OCI-LY1 (cell line): ENCODE data around the gene CFAP20DC.
A peak's percentile ranks its signal among the peaks of the same experiment; 100 is the strongest.
"Not testable (repeated sequence)": the region's sequence is repeated elsewhere in the genome, so short reads cannot be mapped to it uniquely, and the experiment has no call there.

Experiments
- H2AFZ ChIP-seq: fragments of 200-600 bp; sonication (generic), shearing (Covaris generic); 2 replicates; pipeline ENCODE4 v1.6.0; 2014; ENCODE audit warnings: antibody characterized with exemption, mild to moderate bottlenecking, low read length
- H3F3A ChIP-seq: fragments of 200-600 bp; sonication (generic), shearing (Covaris generic); 2 replicates; pipeline ENCODE4 v1.6.0; 2014; ENCODE audit warnings: mild to moderate bottlenecking, antibody characterized with exemption, low read length, moderate library complexity; ENCODE audit not compliant: insufficient read depth
- H3K27ac ChIP-seq: fragments of 200-600 bp; sonication (generic); 2 replicates; pipeline ENCODE4 v1.5.1; 2014; ENCODE audit warnings: low read length, mixed run types, mild to moderate bottlenecking, low read depth; ENCODE audit not compliant: poor library complexity, severe bottlenecking
- H3K27me3 ChIP-seq: fragments of 200-600 bp; sonication (generic); 2 replicates; pipeline ENCODE4 v1.6.0; 2014; ENCODE audit warnings: antibody characterized with exemption, mild to moderate bottlenecking, low read length, moderate library complexity; ENCODE audit not compliant: insufficient read depth
- H3K36me3 ChIP-seq: fragments of 200-600 bp; sonication (generic); 2 replicates; pipeline ENCODE4 v1.6.1; 2014; ENCODE audit warnings: mild to moderate bottlenecking, antibody characterized with exemption, low read length, moderate library complexity, mixed read lengths; ENCODE audit not compliant: insufficient read depth
- H3K4me1 ChIP-seq: fragments of 200-600 bp; sonication (generic); 2 replicates; pipeline ENCODE4 v1.5.1; 2014; ENCODE audit warnings: mild to moderate bottlenecking, low read length, moderate library complexity; ENCODE audit not compliant: insufficient read depth, severe bottlenecking
- H3K4me2 ChIP-seq: fragments of 200-600 bp; sonication (generic), shearing (Covaris generic); 2 replicates; pipeline ENCODE4 v1.6.1; 2014; ENCODE audit warnings: low read length
- H3K4me3 ChIP-seq: fragments of 200-600 bp; sonication (generic); 2 replicates; pipeline ENCODE4 v1.5.1; 2014; ENCODE audit warnings: low read length, low read depth, mild to moderate bottlenecking, mixed read lengths; ENCODE audit not compliant: poor library complexity, severe bottlenecking
- H3K79me2 ChIP-seq: fragments of 200-600 bp; shearing (Covaris generic); 2 replicates; pipeline ENCODE4 v1.6.1; 2016; ENCODE audit warnings: mixed run types, low read length, mixed read lengths; ENCODE audit not compliant: insufficient read depth
- H3K9ac ChIP-seq: fragments of 200-600 bp; sonication (generic), shearing (Covaris generic); 2 replicates; pipeline ENCODE4 v1.6.1; 2014; ENCODE audit warnings: mild to moderate bottlenecking, low read length, mixed read lengths
- H3K9me2 ChIP-seq: fragments of 200-600 bp; sonication (generic), shearing (Covaris generic); 2 replicates; pipeline ENCODE4 v1.6.1; 2014; ENCODE audit warnings: low read depth, mild to moderate bottlenecking, low read length, mixed read lengths
- H3K9me3 ChIP-seq: fragments of 200-600 bp; shearing (Covaris generic); 2 replicates; pipeline ENCODE4 v1.6.1; 2014; ENCODE audit warnings: low read length, mixed read lengths
- H4K20me1 ChIP-seq: fragments of 200-600 bp; sonication (generic), shearing (Covaris generic); 2 replicates; pipeline ENCODE4 v1.6.0; 2016; ENCODE audit warnings: mild to moderate bottlenecking, low read length; ENCODE audit not compliant: insufficient read depth
- CTCF ChIP-seq: fragments of 200-600 bp; sonication (generic), shearing (Covaris generic); IDR thresholded peaks from 2 replicates; pipeline ENCODE4 v1.5.1; 2017; ENCODE audit warnings: mild to moderate bottlenecking, antibody characterized with exemption, low read length, moderate library complexity, mixed read lengths
- EZH2 ChIP-seq: fragments of 200-600 bp; sonication (generic), shearing (Covaris generic); IDR thresholded peaks from 2 replicates; pipeline ENCODE4 v1.8.0; 2017; ENCODE audit warnings: borderline replicate concordance, mixed run types, mild to moderate bottlenecking, antibody characterized with exemption, low read length, moderate library complexity, mixed read lengths

CFAP20DC gene

GRCh38 chr3:59056706-59057105 lies 6.9 kb upstream of the CFAP20DC start:
- H2AFZ ChIP-seq, result no peak overlapping the region

GRCh38 chr3:59052803-59053411 lies 3.1 kb upstream of the CFAP20DC start:
- H3K4me2 ChIP-seq, result no peak overlapping the region
- H3K27me3 ChIP-seq, result no peaks in the 10 kb centered on the region
- H3K79me2 ChIP-seq, result no peaks in the 10 kb centered on the region
- H4K20me1 ChIP-seq, result no peaks in the 10 kb centered on the region
- H3K9ac ChIP-seq, result no peak overlapping the region
- no peaks in the 10 kb centered on the region for H3F3A ChIP-seq
- no peaks in the 10 kb centered on the region for H3K36me3 ChIP-seq
- H3K9me3 ChIP-seq, result no peaks in the 10 kb centered on the region
- TF ChIP-seq EZH2 (no peak), CTCF (peak; percentile 64)
- no peak overlapping the region for H3K27ac ChIP-seq
- no peak overlapping the region for H3K4me3 ChIP-seq
- no peaks in the 10 kb centered on the region for H3K9me2 ChIP-seq
- H2AFZ ChIP-seq, result no peak overlapping the region
- peaks cover 12% of the 10 kb centered on the region for H3K4me1 ChIP-seq

More at GRCh38 chr3:59056706-59057105, 6.9 kb upstream of the CFAP20DC start:
- Histone ChIP-seq H3K27ac (no peak overlapping the region), H3F3A (no peaks in the 10 kb centered on the region), H3K4me1 (no peaks in the 10 kb centered on the region), H3K9me3 (no peaks in the 10 kb centered on the region), H3K9me2 (no peaks in the 10 kb centered on the region), H3K79me2 (no peaks in the 10 kb centered on the region), H3K36me3 (no peaks in the 10 kb centered on the region), H3K4me3 (no peak overlapping the region), H4K20me1 (no peaks in the 10 kb centered on the region), H3K4me2 (no peak overlapping the region), H3K27me3 (no peaks in the 10 kb centered on the region), H3K9ac (no peak overlapping the region)
- TF ChIP-seq EZH2 (no peak), CTCF (no peak)

- not testable (repeated sequence) for H4K20me1 ChIP-seq, H3K4me2 ChIP-seq, H3K27me3 ChIP-seq, H3K9me2 ChIP-seq, H3K9me3 ChIP-seq, H3K79me2 ChIP-seq, H3K9ac ChIP-seq, H3K27ac ChIP-seq, H3K36me3 ChIP-seq, H3K4me3 ChIP-seq, H3F3A ChIP-seq, H2AFZ ChIP-seq
- H3K4me1 ChIP-seq, result peaks cover 12% of the 10 kb centered on the region
Observed at GRCh38 chr3:59050811-59051414, 1.1 kb upstream of the CFAP20DC start.

- no peak overlapping the region for H3K4me2 ChIP-seq
- H3K4me3 ChIP-seq, result no peak overlapping the region
- no peak overlapping the region for H2AFZ ChIP-seq
- H3K27ac ChIP-seq, result no peak overlapping the region
- H3K9ac ChIP-seq, result no peak overlapping the region
- no peaks in the 10 kb centered on the region for H3K79me2 ChIP-seq
- H3K9me2 ChIP-seq, result no peaks in the 10 kb centered on the region; the same call in 1 of the 2 replicates
- TF ChIP-seq CTCF, result no peak
- TF ChIP-seq EZH2, result no peak
- H3K36me3 ChIP-seq, result no peaks in the 10 kb centered on the region
- H3K4me1 ChIP-seq, result peaks cover 12% of the 10 kb centered on the region
- H4K20me1 ChIP-seq, result no peaks in the 10 kb centered on the region
- H3F3A ChIP-seq, result no peaks in the 10 kb centered on the region
- H3K9me3 ChIP-seq, result no peaks in the 10 kb centered on the region
- no peaks in the 10 kb centered on the region for H3K27me3 ChIP-seq
Observed at GRCh38 chr3:59046839-59047238, 3.0 kb downstream of the CFAP20DC start.
